Measurements from ENCODE around the gene KRI1.

DNA sequence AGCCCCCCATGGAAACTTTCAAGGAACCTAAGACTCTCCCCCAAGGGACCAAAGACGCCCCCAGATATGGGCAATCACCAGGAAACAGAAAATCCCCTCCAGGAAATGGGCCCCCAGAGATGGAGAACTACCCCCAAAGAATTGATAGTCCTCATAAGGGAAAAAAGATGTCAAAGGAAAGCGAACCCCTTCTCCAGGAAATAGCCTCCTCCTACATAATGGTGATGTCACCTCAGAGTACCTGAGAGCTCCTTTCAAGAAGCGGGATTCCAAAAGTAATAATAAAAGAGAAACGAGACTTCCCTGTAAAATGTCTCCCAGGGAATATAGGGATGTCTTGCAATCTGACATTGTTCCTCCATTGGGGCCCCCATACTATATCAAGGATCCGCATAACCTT lies 1.8 kb upstream of the KRI1 start:
- no peak for TF ChIP-seq POLR2A (IDR thresholded peaks at IDR 0.05)
- TF ChIP-seq, protein P1, sequence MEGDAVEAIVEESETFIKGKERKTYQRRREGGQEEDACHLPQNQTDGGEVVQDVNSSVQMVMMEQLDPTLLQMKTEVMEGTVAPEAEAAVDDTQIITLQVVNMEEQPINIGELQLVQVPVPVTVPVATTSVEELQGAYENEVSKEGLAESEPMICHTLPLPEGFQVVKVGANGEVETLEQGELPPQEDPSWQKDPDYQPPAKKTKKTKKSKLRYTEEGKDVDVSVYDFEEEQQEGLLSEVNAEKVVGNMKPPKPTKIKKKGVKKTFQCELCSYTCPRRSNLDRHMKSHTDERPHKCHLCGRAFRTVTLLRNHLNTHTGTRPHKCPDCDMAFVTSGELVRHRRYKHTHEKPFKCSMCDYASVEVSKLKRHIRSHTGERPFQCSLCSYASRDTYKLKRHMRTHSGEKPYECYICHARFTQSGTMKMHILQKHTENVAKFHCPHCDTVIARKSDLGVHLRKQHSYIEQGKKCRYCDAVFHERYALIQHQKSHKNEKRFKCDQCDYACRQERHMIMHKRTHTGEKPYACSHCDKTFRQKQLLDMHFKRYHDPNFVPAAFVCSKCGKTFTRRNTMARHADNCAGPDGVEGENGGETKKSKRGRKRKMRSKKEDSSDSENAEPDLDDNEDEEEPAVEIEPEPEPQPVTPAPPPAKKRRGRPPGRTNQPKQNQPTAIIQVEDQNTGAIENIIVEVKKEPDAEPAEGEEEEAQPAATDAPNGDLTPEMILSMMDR (IDR thresholded peaks at IDR 0.05) = no peak
